T47D (cell line): ENCODE results near the gene TM6SF1.
"Not testable (repeated sequence)": the region's sequence is repeated elsewhere in the genome, so short reads cannot be mapped to it uniquely, and the experiment has no call there.

Source experiments
- DNase-seq, 2 experiments: peaks; one replicate each; pipeline versions ENCODE4 v3.0.0 to v3.0.0-alpha.2; 2011 to 2012; ENCODE audit warnings: low read depth in 1 of 2, low spot score in 1 of 2
- JUND ChIP-seq: IDR thresholded peaks from 2 replicates; pipeline ENCODE4 v1.6.1; 2012; ENCODE audit warnings: low read depth
- in situ Hi-C: cut with HindIII; loops from 2 replicates; pipeline ENCODE4 v1.10.0; 2016; ENCODE audit warnings: low sequenced_read_pairs, low pct_unique_long_range_greater_than_20kb

The TM6SF1 gene

DNA sequence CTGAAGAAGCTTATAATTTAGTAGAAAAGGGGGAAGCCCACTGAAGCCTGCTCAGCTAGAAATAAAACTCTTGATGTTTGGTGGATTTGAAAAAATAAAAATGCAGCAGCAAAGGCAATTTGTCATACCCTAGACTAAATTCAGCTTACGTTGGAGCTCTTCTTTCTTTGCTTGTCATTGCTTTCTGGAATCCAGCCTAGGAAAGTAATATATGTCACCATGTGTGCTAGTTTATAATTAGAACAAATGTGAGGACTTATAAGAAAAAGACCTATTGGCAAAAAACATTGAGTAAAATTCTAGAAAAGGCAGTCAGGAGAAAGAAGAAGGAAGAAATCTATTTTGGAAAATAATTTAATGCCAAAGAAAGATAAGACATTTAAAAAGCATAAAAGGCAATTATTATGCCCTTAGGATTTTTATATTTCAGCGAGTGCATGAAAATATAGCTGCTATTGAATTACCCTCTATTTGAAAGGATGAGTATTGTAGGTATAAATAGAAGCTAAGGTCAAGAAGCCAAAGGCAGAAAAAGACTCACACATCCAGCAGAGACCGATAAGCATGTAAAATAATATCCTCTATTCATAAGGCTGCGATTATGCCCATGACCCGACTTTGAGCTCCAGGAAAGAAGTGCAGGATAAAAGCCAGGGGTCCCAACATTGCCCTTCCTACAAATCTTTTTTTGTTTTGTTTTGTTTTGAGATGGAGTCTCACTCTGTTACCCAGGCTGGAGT lies 29.8 kb upstream of the TM6SF1 start:
- no peak for TF ChIP-seq JUND
- in situ Hi-C loops, result no loop called here

DNA sequence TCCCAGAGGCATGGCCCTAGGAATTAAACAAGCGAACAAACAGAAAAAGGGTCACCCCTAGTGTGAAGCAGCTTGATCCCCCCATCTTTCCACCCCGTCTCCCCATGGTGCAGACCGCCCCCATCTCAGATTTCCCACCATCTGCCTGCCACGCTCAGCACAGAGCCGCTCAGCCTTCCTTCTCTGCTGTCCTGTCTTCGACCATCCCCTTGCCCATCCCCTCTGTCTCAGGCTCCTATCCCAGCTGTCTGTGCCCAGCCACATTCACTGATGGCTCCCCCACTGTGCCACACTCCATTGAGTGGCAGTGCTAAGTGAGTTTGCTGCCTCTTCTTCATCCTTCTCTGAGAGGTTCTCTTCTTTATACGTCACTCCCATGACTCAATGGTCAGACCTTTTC lies 28.7 kb upstream of the TM6SF1 start:
- in situ Hi-C loops, result no loop called here
- TF ChIP-seq JUND, result no peak
- DNase-seq, result no peak

More for the DNA sequence above, 29.8 kb upstream of the TM6SF1 start:
- no peak for DNase-seq

GRCh38 chr15:83081256-83082014 lies 26.0 kb upstream of the TM6SF1 start:
- DNase-seq, result no peak
- no peak for TF ChIP-seq JUND
- in situ Hi-C loops, result no loop called here

DNA sequence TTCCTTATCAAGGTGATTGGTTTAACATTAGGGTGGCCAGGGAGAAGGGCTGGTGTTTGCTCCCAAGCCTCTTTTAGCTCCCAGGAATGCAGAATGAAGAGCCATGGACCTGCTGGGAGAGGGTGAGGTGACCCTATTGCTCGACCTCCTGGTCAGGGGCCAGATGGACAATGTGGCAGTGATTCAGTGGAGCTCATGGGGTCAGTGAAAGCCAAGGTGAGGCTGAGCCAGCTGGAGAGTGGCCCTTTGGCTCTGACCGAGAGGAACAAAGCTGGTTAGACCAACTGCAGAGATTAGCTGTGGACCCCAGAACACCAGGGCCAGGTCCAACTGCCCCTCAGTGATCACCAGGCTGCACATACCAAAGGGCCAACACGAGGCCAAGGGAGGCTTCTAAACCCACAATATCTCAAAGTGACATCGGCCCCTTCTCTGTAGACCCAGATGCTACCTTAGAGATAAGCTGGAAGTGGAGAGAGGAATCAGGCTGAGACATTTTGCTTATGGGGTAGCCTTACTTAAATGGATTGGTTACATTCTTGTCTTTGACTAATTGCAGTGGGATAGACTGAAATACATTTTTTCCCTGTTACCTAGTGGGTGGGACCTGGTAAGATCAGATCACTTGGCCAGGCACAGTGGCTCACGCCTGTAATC lies 24.6 kb upstream of the TM6SF1 start:
- in situ Hi-C loops, result no loop called here
- no peak for DNase-seq
- no peak for TF ChIP-seq JUND

GRCh38 chr15:83085461-83085860 lies 22.0 kb upstream of the TM6SF1 start:
- DNase-seq, in situ Hi-C loops: not testable (repeated sequence)

GRCh38 chr15:83085864-83086552 lies 21.4 kb upstream of the TM6SF1 start:
- DNase-seq, in situ Hi-C loops: not testable (repeated sequence)

GRCh38 chr15:83087576-83087975 lies 19.9 kb upstream of the TM6SF1 start:
- no peak for TF ChIP-seq JUND
- in situ Hi-C loops, result no loop called here
- no peak for DNase-seq

GRCh38 chr15:83088876-83089275 lies 18.6 kb upstream of the TM6SF1 start:
- no peak for DNase-seq
- TF ChIP-seq JUND, result no peak
- in situ Hi-C loops, result no loop called here

DNA sequence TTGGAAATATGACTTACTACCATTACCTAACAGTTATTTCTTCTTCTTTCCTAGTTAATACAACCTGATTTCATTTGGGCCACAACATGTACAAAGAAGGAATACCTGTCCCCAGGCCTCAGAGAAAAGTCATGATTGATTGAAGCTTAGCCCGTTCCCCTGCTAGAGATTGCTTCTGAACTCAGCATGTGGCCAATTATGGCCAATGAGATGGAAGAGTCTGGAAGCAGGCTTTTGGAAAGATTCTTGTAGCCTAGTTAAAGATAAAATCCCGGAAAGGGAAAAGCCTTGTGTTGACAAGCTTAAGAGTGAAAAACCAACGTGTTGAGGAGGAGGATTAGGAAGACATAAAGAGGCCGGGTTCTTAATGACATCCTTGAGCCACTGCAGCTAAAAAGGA lies 17.0 kb upstream of the TM6SF1 start:
- DNase-seq, result no peak
- TF ChIP-seq JUND, result no peak
- in situ Hi-C loops, result no loop called here

- in situ Hi-C loops, result not testable (repeated sequence)
Measured at GRCh38 chr15:83091965-83092308, 15.5 kb upstream of the TM6SF1 start.

GRCh38 chr15:83092309-83092976 lies 15.0 kb upstream of the TM6SF1 start:
- TF ChIP-seq JUND, result no peak
- DNase-seq, result no peak
- in situ Hi-C loops, result no loop called here

More at GRCh38 chr15:83091965-83092308, 15.5 kb upstream of the TM6SF1 start:
- not testable (repeated sequence) for DNase-seq

GRCh38 chr15:83094583-83094982 lies 12.9 kb upstream of the TM6SF1 start:
- no peak for TF ChIP-seq JUND
- DNase-seq, result no peak
- in situ Hi-C loops, result no loop called here
